HG03521 (cell line): ENCODE data around the gene KCNQ1OT1.

Experiments used
- ATAC-seq: cut with Tn5 transposase; IDR thresholded peaks from one replicate; pipeline ENCODE4 v1.9.1; 2021; ENCODE audit warnings: mild to moderate bottlenecking, moderate library complexity; ENCODE audit not compliant: unreplicated experiment

Gene KCNQ1OT1

DNA sequence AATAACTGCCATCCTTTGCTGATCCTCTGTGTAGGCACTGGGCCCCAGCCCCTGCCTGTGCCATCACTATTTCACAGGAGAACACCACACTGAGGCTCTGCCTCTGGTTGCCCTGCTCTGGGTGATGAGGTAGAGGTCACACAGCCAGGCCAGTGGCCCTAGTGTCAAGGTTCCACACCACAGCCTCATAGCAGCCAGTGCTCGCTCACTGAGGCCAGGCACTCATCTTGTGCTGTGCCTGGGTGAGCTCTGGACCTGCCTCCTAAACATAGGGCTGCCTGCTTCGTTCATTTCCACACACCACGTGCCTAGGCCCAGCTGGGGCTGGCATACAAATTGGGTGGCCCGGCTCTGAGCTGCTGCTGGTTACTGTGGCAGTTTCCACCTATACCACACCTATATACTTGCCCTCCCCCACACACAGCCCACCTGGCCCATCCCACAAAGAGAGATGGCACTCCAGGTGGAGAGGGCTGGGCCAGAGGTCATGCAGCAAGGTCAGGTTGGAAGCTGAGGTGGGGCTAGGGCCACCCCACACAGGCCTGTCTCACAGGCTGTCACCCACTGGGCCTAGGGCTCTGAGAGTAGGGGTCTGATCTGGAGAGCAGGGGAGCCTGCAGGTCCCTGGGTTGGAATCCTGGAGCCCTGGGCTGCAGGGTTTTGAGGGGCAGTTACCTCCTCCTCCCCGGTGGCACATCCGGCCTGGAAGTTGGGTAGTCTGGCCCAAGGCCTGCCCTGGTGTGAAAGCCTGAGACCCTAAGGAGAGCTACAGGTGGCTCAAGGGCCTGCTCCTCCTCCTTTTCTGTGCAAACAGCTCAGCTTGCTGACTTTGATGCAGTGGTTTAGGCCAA is 11.2 kb downstream of the KCNQ1OT1 start:
- no peak for ATAC-seq

DNA sequence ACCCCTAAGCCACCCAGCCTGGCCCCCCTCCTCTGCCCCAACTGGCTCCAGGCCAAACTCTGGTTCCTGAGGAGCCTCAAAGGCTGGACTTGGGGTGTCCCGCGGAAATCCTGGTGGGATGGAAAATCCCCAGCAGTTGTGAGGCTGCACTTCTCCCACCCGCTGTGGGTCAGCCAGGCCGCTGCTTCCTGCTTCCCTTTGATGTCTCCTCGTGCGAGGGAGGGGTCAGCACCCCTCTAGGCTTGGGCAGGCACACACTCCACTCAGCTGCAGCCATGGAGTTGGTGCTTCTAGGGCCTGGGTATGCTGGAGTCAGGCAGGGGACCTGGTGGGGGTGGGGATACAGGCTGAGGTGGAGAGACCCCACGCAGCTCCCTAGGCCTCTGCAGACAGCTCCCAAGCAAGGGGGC is 12.0 kb downstream of the KCNQ1OT1 start:
- no peak for ATAC-seq

GRCh38 chr11:2687223-2687530 is 12.6 kb downstream of the KCNQ1OT1 start:
- no peak for ATAC-seq

GRCh38 chr11:2686360-2687222 is 13.2 kb downstream of the KCNQ1OT1 start:
- no peak for ATAC-seq

DNA sequence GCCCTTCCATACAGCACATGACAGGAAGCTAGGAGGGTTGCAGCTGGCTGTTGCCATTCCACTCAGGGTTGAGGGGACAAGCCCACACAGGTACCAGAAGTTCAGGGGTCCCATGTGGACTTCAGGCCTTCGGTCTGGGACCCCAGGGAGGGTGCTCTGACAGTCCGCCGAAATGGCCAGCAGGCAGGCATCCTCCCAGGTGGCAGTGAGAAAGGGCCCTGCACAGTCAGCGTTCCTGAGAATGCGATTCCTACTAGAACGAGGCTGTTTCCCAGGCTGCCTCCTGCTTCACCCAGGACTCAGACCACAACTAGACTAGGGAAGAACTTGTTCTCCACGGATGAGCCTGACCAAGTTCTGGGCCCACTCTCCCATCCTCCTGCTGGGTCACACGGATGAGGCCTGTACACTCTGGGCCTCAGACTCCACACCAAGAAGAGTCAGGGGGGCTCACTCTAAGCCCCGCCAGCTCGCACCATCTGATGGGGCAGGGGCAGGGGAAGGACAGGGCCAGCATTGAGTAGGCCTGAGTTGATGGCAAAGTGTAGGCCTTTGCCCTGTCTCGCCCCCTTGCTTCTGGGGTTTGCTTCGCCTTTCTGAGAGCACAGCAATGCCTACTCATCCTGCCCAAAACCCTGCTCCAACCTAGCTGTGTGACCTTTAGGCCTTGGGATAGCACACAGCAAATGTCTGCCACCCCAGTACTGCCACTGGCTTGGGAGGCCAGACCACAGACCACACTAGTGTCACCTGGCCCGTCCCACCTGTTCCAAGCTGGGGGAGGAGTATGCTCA is 14.0 kb downstream of the KCNQ1OT1 start:
- ATAC-seq, result no peak

DNA sequence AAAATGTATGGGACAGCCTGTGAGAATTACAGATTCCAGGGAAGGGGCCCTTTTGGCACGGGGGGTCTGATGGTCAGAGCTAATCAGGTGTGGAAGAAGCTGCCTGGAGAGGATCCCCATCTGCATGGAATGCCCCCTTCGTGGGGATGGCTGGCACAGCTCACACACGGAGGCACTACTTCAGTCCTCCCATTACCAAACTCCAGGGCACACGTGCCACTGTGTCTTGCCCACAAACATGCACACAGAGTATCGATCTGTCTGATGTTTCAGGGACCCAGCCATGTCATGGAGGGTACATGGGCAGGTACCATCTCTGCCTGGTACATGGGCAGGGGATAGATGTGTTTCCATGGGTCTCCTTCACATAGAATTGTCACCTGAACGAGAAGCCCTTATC is 14.7 kb downstream of the KCNQ1OT1 start:
- ATAC-seq, result no peak

- no peak for ATAC-seq
These were observed 15.2 kb downstream of the KCNQ1OT1 start for GRCh38 chr11:2684581-2684980.

GRCh38 chr11:2683806-2684205 is 16.0 kb downstream of the KCNQ1OT1 start:
- no peak for ATAC-seq

- no peak for ATAC-seq
These were observed 18.2 kb downstream of the KCNQ1OT1 start for GRCh38 chr11:2681408-2682145.

DNA sequence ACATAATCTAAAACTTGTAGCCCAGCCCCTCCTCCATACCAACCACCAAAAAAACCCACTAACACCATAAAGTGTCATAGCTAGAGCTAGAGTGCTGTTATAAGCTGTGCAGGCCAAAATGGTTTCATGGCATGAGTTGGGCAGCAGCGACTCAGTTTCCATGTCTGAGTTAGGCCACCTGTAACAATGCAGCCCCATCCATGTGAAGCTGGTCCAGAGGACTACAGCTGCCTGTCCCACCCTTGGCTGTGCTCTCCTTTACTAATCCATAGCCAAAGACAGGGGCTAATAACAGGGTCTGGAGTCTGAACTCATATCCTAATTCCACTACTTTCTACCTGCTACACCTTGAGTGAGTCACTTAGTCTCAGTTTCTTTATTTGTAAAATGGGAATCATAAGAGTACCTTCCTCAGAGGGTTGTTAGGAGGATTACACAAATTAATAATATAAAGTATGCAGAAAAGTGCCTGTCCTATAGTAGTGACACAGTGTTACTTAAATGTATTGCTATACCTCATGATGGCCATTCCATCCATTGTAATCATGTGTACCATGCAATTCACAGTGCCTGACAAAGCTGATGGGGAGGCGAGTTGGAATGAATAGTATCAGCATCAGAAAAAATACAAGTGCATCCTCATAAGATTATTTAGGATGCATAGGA is 20.6 kb downstream of the KCNQ1OT1 start:
- no peak for ATAC-seq

DNA sequence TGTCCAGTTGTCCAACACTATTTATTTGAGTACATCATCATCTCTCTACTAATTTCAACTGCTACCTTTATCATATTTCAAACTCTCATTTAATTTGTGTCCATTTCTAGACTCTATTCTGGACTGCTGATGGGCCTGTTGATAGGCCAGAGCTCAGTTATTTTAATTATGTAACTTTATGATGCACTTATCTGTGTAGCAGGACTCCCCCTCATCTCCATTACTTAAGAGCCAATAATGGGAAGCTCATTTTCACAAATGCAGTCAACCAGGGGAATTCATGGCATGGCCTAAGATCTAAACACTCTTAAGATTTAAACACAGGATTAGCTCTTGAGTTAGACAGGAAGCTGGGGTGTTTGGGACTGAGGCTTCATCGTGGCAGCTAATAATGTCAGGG is 21.4 kb downstream of the KCNQ1OT1 start:
- ATAC-seq, result no peak

GRCh38 chr11:2677127-2677526 is 22.7 kb downstream of the KCNQ1OT1 start:
- no peak for ATAC-seq

- no peak for ATAC-seq
These were observed 24.3 kb downstream of the KCNQ1OT1 start for GRCh38 chr11:2675540-2675939.

DNA sequence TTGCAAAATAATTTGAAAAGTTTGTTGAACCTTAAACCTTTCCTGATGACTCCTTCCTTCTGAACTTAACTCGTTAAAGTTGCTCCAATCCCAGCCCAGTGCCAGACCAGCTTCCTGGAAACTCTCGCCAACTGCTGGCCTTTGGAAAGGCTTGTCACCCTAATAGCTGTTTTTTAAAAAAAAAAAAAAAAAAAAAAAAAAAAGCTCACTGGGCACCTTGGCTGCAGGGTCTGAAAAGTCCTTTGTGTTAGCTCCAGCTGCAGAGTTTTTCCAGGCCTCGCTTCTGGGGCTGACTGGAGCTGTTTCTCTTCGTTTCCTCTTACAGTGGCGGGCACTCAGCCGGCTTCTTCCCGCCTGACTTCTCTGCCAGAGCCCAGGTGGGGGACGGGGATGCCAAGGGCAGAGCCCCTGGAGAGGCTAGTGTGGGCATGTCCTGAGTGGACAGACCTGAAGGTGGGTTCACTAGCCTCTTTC is 25.1 kb downstream of the KCNQ1OT1 start:
- no peak for ATAC-seq

DNA sequence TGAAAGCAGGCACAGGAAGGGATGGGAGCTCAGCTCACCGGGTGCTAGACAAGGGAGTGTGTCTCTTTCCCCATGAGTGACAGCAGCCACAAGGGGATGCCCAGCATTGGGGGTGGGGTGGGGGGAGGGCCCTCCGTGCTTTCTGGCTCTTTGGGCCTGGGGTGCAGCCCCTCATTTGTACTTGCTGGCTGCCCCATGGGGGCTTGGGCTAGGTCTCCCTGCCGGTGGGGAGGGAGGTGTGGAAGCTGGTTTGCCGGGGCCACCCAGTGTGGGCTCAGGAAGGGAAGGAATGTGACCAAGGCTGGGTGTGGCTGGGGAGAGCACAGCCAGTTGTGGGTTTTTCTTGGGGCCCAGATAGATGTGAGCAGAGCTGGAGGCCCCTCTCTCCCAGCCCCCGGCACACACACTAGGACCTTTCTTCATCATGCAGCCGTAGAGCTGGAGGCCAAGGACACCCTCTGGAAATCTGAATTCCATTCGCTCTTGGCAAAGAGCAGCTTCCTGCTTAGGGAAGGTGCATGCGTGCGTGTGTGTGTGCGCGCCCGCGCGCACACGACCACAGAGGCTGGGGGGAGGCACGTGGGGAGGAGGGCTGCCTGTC is 25.8 kb downstream of the KCNQ1OT1 start:
- ATAC-seq, result no peak

GRCh38 chr11:2673250-2673610 is 26.6 kb downstream of the KCNQ1OT1 start:
- ATAC-seq, result no peak

GRCh38 chr11:2672553-2673249 is 27.1 kb downstream of the KCNQ1OT1 start:
- ATAC-seq, result no peak

GRCh38 chr11:2671748-2672147 is 28.0 kb downstream of the KCNQ1OT1 start:
- no peak for ATAC-seq

- no peak for ATAC-seq
These were observed 29.2 kb downstream of the KCNQ1OT1 start for GRCh38 chr11:2670541-2671100.
